ENCODE data around the gene PDCD1LG2. TPM values are rescaled to one million over a fixed set of nuclear protein-coding genes. Genes with fewer than 3 reads are reported as not detected.

PDCD1LG2 gene
- polyA plus RNA-seq, 3 donors: 0.16 to 0.41 (median 0.17) TPM

- Mint-ChIP-seq H3K4me3 (peak overlapping the region; percentile 93 to 99), H3K9me3 (peaks cover 0 to 3% (median 0%) of the 10 kb centered on the region in 7 donors), H3K27me3 (ENCODE audit: low read depth in 3 of 3) (peaks cover 0 to 1% (median 0%) of the 10 kb centered on the region in 3 donors), H3K36me3 (peaks cover 3 to 4% of the 10 kb centered on the region in 2 donors), H3K27ac (peak overlapping the region in 5 of 7 donors; percentile 25 to 95 (median 82)), H3K4me1 (peaks cover 28% of the 10 kb centered on the region)
- Histone ChIP-seq H3K9ac (ENCODE audit: insufficient read depth, low read length, poor library complexity, severe bottlenecking) (peak overlapping the region; percentile 33), H3K4me3 (replicated peaks in 1 of 3; ENCODE audit: low read depth in 2 of 3, low read length in 3 of 3) (peak overlapping the region; percentile 35 to 92 (median 76)), H3K4me1 (ENCODE audit: control insufficient read depth in 1 of 2, insufficient read depth in 2 of 2, low read length in 2 of 2) (peaks cover 12 to 21% of the 10 kb centered on the region in 2 donors), H3K4me2 (replicated peaks; ENCODE audit: extremely low read depth, low read length, poor library complexity, severe bottlenecking) (peak overlapping the region; percentile 75), H3K27me3 (ENCODE audit: control insufficient read depth in 2 of 2, insufficient read depth in 2 of 2, low read length in 2 of 2) (no peaks in the 10 kb centered on the region), H3K36me3 (replicated peaks in 1 of 2; ENCODE audit: control insufficient read depth in 1 of 2, insufficient read depth in 2 of 2, low read length in 2 of 2) (no peaks in the 10 kb centered on the region), H2AFZ (ENCODE audit: insufficient read depth, low read depth, low read length, poor library complexity, severe bottlenecking) (peak overlapping the region; percentile 78), H3K9me3 (replicated peaks in 1 of 2; ENCODE audit: control insufficient read depth in 1 of 2, insufficient read depth in 1 of 2, low read length in 2 of 2) (no peaks in the 10 kb centered on the region), H4K20me1 (ENCODE audit: insufficient read depth, low read length) (no peaks in the 10 kb centered on the region), H3K27ac (ENCODE audit: low read depth in 1 of 2, low read length in 2 of 2) (peak overlapping the region in 1 of 2 donors; percentile 75), H3K79me2 (ENCODE audit: insufficient read depth, low read length) (peaks cover 9% of the 10 kb centered on the region)
- no CpG with 5 or more reads among the region's 3 CpGs for WGBS (ENCODE audit: insufficient coverage)
- intact Hi-C loops (cut with micrococcal nuclease): no loop called here
- TF ChIP-seq, protein P1, sequence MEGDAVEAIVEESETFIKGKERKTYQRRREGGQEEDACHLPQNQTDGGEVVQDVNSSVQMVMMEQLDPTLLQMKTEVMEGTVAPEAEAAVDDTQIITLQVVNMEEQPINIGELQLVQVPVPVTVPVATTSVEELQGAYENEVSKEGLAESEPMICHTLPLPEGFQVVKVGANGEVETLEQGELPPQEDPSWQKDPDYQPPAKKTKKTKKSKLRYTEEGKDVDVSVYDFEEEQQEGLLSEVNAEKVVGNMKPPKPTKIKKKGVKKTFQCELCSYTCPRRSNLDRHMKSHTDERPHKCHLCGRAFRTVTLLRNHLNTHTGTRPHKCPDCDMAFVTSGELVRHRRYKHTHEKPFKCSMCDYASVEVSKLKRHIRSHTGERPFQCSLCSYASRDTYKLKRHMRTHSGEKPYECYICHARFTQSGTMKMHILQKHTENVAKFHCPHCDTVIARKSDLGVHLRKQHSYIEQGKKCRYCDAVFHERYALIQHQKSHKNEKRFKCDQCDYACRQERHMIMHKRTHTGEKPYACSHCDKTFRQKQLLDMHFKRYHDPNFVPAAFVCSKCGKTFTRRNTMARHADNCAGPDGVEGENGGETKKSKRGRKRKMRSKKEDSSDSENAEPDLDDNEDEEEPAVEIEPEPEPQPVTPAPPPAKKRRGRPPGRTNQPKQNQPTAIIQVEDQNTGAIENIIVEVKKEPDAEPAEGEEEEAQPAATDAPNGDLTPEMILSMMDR (IDR thresholded peaks at IDR 0.05): no peak
- DNase-seq: no peak
These were observed 98.9 kb downstream of the PDCD1LG2 start for GRCh38 chr9:5609226-5609596.

GRCh38 chr9:5610491-5610890, 100.2 kb downstream of the PDCD1LG2 start:
- Mint-ChIP-seq H3K4me3 (no peak overlapping the region), H3K36me3 (peaks cover 3 to 12% of the 10 kb centered on the region in 2 donors), H3K4me1 (peaks cover 36% of the 10 kb centered on the region), H3K27ac (peak overlapping the region in 1 of 7 donors; percentile 9), H3K9me3 (peaks cover 0 to 3% (median 0%) of the 10 kb centered on the region in 7 donors), H3K27me3 (ENCODE audit: low read depth in 3 of 3) (peaks cover 0 to 1% (median 0%) of the 10 kb centered on the region in 3 donors)
- Histone ChIP-seq H3K4me1 (ENCODE audit: control insufficient read depth in 1 of 2, insufficient read depth in 2 of 2, low read length in 2 of 2) (peaks cover 12 to 21% of the 10 kb centered on the region in 2 donors), H3K27me3 (ENCODE audit: control insufficient read depth in 2 of 2, insufficient read depth in 2 of 2, low read length in 2 of 2) (no peaks in the 10 kb centered on the region), H3K79me2 (ENCODE audit: insufficient read depth, low read length) (peaks cover 21% of the 10 kb centered on the region), H3K4me3 (replicated peaks in 1 of 3; ENCODE audit: low read depth in 2 of 3, low read length in 3 of 3) (no peak overlapping the region), H3K27ac (ENCODE audit: low read depth in 1 of 2, low read length in 2 of 2) (no peak overlapping the region), H2AFZ (ENCODE audit: insufficient read depth, low read depth, low read length, poor library complexity, severe bottlenecking) (no peak overlapping the region), H4K20me1 (ENCODE audit: insufficient read depth, low read length) (no peaks in the 10 kb centered on the region), H3K4me2 (replicated peaks; ENCODE audit: extremely low read depth, low read length, poor library complexity, severe bottlenecking) (no peak overlapping the region), H3K9me3 (replicated peaks in 1 of 2; ENCODE audit: control insufficient read depth in 1 of 2, insufficient read depth in 1 of 2, low read length in 2 of 2) (no peaks in the 10 kb centered on the region), H3K9ac (ENCODE audit: insufficient read depth, low read length, poor library complexity, severe bottlenecking) (no peak overlapping the region), H3K36me3 (replicated peaks in 1 of 2; ENCODE audit: control insufficient read depth in 1 of 2, insufficient read depth in 2 of 2, low read length in 2 of 2) (no peaks in the 10 kb centered on the region)
- intact Hi-C loops (cut with micrococcal nuclease): no loop called here
- TF ChIP-seq, protein P1 (IDR thresholded peaks at IDR 0.05): no peak
- no CpG with 5 or more reads among the region's 2 CpGs for WGBS (ENCODE audit: insufficient coverage)
- DNase-seq: no peak
